Activated naive CD4-positive, alpha-beta T cell treated with anti-CD3 and anti-CD28 coated beads, Interleukin-2, amount 50 U/mL, for 16 hours (primary cell): ENCODE measurements around the gene OBI1.

Experiments used
- DNase-seq: peaks from one replicate; pipeline ENCODE4 v3.0.0-alpha.2; 2020

Gene OBI1

DNA sequence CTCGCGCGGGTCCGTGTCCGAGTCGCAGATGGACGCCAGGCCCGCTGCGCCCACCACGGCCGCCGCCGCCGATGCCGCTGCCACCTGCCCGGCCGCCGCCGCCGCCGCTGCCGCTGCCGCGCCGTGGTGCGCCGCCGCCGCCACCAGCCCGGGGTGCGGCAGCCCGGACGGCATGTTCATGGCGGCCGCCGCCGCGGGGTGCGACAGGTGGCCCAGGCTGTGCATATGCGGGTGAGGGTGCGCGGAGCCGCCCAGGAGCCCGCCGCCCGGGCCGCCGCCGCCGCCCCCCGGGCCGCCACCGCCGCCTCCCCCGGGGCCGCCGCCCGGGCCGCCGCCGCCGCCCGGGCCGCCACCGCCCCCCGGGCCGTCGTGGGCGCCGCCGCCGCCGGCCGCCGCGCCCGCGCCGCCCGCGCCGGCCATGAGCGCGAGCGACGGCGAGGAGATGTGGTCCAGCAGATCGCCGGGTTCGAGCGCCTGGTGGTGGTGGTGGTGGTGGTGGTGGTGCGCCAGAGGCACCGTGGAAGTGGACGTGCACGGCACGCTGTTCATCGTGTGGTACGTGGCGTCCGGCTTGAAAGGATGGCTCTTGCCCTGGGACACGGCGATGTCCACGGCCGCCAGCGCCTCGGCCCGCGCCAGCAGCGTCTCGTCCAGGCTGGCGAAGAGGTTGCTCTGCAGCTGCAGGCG, 56.9 kb downstream of the OBI1 start:
- no peak for DNase-seq

DNA sequence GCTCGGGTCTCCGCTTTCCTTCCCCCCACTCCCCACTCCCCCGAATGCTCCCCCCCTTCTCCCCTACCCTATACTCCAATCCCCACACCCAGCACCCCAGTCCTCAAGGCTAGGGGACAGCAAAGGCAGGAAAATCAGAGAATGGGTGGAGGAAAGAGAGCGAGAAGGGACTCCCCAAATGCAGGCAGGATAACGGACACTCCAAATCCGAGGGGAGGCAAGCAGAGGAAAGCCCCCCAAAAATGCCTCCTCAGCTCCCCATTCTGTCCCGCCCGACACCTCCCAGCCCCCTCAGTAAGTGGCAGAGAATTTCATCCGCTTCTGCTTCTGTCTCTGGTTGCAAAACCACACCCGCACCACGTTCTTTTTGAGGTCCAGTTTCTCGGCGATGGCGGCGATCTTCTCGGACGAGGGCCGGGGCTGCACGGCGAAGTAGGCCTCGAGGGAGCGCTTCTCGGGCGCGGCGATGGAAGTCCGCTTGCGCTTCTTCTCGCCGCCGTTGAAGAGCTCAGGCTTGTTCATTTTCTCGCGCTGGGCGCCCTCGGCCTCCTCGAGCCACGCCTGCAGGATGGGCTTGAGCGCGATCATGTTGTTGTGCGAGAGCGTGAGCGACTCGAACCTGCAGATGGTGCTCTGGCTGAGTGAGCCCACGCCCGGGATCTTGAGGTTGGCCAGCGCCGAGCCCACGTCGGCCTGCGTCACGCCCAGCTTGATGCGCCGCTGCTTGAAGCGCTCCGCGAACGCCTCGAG, 57.7 kb downstream of the OBI1 start:
- no peak for DNase-seq

DNA sequence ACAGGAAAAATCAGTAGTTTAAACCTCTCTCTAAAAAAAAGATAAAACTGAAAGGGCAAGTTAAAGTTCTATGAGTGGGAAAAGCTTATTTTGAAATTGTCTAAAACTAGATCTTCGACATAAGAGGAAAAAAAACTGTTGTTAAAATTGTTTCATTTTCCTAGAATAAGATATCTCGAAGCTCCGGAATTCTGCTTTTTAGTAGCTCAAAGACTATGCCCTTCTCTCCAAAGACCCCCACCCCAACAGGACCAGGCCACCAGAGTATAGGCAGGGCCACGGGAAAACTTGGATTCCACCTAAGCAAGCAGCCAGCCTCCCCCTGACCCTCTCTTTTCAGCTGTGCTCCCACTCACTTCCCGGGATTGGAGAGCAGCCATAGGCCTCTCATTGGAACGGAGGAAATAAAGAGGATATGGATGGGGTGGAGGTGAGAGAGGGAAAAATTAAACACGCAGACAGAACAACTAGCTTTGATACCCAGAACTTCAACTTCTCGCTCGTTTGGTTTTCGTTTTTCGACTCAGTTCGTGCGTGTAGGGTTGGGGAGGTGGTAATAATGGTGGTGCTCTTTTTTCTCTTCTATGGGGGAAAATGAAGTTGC, 58.6 kb downstream of the OBI1 start:
- DNase-seq: no peak

DNA sequence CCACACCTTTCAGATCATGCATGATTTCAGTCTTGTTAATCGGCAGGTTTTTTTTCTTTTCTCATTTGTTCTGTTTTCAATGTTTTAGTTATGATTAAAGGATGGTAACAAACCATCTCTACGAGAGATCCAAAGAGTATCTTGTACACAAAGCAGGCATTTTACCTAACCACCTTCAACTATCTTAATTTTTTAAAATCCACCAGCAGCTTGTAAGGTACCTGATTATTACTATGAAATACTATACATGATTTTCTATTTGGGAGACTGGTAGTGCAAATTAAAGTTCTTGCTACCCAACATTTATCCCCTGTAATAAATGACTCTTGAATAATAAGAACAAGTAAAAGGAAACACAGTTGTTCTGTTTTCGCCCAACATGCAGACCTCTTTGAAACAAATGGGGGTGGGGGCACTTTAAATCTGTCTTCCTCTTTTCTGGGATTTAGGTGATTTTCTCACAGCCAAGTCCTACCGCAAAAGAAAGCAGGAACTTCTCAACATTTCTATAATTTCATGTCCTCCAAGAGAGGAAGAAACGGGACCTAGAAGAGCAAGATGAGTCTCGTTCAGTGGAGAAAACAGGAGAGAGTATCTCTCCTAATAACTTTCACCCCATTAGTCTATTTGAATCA, 59.2 kb downstream of the OBI1 start:
- no peak for DNase-seq

DNA sequence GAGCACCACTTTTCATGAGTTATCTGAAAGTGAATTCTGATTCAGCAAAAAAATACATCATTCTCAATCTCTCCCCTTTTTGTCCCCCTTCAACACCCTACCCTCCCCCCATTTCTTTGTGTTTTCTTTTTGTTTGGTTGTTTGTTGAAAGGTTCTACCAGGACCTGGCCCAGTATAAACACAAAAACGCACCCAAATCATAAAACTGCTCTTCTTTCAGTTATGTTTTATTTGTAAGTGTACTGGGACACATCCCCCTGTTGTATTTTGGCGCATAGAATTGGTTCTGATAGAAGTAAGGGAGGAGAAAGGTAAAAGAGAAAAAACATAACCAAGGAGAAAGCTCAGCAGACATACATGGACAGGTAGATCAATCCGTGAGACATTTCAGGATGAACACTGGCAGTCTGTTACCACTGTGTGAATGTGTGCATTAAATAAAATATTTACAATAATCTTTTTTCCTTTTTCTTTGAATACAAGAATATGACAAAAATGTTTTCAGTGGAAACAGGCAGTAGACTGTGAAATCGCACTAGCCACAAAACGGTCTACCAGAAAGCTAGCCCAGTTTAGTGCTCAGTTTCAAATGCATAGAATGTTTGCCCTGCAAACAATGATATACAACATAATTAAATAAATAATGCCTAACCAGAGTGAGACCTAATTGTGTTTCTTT, 59.9 kb downstream of the OBI1 start:
- no peak for DNase-seq

DNA sequence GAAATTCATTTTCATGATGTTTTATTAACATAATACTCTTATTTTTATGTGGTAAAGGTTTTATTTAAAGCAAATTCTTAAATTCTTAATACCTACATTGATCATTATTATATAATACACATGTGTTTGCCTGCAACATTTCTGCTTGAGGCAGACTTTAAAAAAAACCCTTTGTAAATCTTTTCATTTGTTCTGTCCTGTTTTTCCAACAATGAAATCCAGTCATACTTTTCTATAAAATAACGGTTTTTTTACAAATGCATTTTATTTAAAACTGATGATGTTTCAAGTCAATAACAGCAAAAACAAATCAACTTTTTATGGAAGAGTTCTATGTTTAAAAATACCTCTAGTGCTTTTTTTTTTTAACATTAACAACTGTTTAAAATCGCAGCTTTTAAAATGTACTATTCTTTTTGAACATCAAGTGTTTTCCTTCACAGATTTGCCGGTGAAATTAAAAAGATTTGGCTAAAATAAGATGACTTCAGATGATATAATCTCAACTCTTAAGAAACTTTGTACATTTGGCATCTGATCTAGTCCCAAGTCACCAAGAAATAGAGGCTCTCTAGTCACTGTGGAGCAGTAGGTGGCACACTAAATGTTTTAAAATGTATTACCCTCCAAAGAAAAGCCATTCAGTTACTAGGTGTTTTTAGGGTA, 60.7 kb downstream of the OBI1 start:
- DNase-seq: no peak

DNA sequence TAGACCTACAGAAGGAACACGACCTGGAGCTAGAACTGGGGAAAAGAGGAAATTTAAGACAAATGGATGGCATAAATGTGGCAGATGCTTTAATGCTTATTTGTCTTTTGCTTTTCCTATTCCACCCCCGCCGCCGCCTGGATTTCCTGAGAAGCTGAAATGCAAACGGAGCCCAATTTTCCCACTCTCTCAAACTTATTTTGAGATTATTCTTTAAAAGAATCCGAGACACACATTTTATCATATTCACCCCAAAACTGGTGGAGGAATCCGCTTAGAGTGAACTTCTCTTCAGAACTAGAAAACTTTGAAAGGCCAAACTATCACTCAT, 61.4 kb downstream of the OBI1 start:
- no peak for DNase-seq

DNA sequence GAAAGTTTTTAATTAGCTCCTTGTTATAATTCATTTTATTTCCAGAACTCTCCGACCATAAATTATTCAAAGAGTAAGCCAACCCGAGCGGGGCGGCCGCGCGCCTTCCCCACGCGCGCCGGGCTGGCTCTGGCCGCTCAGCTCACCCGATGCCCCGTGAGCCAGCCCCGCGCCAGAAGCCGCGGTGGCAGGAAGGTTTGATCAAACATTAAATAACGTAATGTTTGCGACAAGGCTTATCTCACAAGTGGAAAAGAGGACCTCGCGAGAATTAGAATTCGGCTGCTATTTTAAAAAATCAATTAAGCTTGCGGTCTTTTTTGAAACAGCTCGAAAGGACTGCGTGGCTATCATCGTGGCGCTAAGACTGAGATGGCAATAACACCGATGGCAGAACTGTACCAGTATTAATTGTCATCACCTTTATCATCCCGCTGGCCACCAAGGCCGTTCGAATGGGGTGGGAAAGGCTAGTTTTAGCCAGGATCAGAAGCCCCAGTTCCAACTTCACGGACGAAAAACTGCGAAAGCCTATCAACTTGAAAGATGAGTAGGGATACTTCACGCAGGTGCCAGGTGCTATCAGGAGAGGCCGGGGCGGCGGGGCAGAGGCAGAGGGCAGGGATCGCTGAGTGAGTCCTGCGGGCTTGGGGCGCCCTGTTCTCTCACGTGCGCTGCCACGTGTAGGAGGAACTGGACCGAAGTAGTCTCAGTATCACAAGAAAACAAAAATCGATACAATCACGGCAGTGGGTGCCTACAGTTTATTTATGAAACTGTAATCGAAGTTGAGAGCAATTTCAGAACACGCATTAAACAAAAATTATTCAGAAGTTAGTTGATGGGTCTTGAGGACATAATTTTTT, 62.0 kb downstream of the OBI1 start:
- DNase-seq: no peak

DNA sequence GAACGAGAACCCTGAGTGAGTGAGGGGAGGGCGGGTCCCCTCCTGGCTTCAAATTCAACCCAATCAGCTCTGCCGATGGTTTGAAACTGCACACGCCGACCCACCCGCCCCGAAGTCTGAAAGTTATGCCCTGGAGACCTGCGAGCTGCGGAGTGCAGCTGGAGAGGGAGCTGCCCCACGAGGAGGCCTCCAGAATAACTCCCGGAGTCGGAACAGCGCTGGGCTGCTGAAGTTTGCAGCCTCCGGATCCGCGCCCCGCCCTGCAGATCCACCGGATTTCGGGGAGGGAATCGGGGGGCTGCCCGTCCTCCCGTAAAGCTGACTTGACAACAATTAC, 62.6 kb downstream of the OBI1 start:
- no peak for DNase-seq

DNA sequence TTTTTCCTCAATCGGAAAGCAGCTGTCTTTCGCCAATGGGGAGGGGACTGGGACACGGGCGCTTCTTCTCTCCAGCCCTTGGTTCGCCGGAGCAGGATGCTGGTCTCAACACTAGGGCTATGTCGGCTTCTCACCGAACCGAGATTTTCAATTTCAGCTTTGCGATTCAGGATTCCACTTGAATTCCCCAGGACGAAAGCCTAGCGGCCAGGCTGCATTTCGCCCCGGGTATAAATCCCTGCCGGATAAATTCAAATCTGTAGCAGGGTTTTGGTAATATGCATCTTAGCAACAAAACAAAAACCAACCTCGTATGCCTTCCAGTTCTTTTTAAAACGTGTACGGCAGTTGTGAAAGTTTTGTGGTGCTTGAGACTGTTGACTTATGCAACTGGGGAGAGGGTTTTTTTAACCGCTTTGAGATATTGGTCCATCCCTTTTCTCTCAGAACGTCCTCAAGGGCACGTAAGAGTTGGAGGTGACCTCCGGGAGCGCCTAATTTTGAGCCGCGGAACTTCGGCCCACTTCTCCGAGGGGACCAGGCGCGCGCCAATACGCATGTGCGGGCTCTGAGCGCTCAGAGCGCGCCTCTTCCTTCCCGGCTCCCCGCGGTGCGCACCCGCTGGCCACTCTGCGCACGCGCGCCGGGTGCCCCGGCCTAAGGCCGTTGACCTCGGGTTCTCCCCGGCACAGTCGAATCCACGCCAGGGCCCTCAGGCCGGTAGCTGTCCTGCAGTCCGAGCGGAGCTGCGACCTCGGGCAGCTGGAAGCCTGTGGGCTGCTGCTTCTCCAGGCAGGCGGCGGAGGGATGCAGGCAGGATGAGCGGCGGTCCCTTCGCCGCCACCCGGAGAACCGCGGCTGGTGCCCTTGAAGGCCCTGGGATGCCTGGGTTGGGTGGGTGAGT, 63.2 kb downstream of the OBI1 start:
- no peak for DNase-seq

DNA sequence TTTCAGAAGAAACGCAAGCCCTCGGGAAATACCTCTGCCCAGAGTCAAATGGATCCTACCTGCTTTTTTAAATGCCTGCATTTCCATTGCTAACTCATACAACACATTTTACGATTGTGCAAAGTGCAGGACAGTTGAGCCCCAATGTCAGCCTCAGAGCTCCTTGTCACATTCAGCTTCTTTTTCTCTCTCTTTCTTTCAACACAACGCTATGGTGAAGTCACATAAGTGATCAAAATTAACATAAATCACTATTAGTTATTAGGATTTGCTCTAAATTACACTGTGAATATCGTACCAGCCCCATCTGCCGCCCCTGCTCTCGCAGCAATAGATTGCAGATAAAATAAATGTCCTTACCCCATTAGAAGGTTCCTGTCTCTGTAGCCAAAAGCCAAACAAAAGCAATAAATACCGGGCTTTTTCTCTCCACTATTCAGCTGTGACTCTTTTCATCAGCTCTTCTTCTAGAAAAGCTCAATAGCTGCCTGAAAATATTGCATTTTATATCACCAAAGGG, 64.4 kb downstream of the OBI1 start:
- no peak for DNase-seq

DNA sequence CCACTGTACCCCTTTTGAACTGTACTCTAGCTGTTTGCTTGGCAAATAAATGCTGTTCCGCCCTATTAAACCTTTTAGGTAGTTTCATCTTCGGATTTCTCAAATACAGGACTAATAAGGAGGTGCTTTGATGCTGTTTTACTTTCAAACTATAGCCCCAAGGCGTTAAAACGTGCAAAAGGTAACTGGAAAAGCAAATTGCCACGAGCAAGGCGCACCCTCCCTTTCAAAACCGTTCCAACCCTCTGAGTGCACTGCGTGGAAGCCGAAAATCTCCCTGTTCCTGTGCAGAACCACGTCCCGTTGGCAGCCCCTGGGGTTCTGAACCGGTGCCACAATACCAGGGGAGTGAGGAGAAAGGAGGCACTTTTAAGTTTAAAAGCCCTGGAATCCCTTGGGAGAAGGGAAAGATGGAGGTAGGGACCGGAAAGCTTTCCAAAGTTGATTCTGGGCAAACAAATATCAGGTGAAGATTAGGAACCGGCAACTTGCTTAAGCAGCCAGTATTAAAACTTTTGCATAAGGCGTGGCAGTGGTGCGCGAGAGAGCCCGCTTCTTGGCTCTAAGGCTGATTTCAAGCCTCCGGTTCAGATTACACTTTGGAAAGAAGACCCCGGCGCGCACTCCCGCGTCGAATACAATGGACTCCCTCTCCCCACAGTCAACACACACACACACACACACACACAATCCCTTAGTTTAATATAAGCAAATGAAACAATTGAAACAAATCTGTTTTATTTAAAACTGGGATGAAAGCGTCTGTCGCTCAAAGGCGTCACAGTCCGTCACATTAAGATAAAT, 65.1 kb downstream of the OBI1 start:
- DNase-seq: no peak

DNA sequence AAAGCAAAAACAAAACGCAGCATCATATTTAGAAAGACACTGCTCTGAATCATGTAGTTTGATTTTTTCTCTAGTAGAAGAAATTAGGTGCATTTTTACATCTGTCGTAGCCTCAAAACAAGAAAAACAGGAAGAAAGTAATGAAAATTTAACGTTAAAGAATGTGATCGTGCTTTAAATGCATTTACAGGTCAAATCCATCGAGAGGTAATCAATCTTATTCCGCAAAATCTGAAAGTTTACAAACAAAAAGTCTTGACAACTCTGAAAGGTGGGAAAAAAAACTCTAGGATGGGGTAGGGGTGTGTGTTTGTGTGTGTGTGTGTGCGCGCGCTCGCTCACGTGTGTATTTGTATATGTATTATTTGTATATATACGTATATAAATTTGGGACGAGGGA, 65.8 kb downstream of the OBI1 start:
- DNase-seq: no peak

DNA sequence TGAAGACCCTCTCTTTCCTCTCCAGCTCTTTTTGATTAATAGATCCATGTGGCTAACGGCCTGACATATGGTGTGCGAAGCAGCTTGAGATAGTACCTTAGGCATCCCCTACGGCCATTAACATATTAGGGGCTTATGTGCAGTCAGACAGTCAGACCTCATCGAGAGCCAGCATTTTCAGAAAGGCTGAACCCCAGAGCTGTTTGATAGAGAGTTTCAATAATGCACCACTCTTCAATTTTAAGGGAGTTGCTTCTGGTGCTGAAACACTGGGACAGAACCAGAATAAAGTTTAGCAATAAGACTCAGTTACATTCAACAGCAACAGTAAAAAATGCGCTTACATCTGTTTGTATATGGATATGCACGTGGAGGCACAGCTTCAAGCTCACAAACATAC, 66.4 kb downstream of the OBI1 start:
- no peak for DNase-seq

DNA sequence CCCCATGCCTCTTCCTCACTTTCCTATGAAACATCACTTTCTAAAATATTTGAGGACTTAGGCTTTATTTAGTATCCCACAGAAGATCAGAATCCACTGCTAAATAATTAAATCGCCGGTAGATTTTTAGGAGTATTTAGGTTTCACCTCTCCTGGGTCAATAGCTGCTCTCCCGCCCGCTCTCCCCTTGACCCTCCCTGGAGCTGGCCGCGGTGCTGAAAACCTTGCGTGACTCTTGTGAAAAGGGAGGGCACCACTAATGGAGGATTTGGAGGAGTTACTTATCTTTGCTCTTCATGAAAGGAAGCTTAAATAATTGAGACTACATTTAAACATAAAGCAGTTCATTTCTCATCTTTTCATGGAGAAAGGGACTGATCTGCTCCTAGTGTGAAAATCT, 69.7 kb downstream of the OBI1 start:
- DNase-seq: no peak

DNA sequence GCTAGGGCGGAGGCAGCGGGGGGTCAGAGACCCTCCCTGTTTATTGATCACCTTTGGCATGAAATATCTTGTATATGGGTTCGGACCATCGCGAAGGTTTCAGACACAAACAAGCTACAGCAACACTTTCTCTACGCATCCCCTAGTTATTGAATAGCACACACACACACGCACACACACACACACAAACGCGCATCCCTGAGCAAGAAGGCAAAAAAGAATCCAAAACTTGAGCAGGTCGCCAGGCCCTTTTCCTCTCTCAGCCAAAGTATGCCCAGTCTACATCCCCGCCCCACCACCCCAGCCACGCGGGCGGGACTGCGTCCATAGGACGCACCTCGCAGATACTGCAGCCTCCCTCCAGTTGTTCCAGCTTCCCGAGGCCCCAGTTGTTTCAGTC, 71.6 kb downstream of the OBI1 start:
- DNase-seq: no peak

DNA sequence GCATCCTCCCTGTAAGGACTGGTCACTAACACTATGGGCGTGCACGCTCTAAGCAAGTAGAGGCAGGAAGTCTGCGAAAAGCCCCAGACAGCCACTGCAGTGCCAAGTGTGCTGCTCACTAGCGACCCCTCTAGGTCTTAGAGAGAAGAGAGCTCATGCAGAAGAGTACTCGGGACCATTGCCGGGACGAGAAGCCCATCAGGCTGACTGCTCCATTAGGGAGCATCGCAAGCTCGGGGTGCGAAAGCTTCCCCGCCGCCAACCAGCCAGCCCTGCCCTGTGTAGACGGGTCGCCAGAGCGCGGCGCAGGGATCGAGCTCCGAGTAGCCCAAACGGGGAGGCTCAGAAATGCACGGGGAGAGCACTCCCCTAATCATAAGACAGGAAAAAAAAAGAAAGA, 72.2 kb downstream of the OBI1 start:
- DNase-seq: no peak

DNA sequence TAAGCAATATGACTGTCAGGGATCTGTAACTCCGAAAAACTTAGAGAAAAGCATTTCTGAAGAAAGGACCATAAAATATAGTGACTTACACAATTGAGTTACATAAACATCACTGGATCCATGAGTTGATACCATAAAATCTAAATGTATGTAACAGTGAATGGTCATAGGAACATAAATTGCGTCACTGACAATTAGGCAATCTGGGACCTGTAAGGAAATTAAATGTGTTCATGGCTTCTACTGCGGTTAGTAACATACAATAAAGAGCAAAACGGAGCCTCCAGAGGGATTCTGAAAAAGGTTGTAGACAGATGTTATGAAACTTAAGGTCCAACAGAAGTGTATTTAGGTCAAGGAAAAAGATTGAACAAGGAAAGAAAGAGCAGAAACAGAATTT, 82.7 kb downstream of the OBI1 start:
- no peak for DNase-seq

DNA sequence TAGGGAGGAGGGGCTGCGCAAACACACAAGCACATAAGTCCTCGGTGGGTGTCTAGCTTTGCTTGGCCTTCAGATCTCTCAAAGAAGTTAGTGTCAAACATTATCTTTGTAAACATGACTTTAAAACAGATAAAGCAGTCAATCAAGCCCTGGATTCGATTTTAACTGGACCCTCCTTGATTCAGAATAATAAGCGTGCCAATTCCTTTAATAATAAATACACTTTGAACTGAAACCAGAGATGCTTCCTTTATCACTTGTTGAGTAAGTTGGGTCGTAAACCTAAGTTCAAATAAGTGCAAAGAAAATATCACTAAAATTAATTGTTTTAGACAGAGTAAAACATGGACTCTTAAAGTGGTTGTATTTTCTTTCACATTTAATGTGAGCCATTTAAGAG, 86.5 kb downstream of the OBI1 start:
- no peak for DNase-seq

DNA sequence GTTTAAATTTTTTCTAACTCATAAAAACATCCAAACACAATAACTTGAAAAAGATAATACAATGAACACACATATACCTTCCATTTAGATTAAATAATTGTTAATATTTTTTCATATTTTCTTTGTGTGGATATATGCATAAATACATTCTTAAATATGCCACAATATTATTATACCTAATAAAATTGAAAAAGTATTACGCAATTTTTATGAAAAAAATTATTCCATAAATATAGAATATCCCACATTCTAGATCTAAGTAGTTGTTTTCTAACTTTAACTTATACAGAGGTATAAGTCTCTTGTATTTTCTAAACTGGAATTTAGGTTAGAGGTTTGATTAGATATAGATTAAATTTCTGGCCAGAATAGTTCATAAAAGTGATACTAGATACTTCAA, 89.9 kb downstream of the OBI1 start:
- no peak for DNase-seq
